ENCODE measurements around the gene SH3RF3.

SH3RF3 gene

GRCh38 chr2:109344270-109344805 is 215.3 kb downstream of the SH3RF3 start:
- no peak for DNase-seq

- no peak for DNase-seq
Measured at GRCh38 chr2:109345091-109345490, 216.1 kb downstream of the SH3RF3 start.

GRCh38 chr2:109345653-109346480 is 216.9 kb downstream of the SH3RF3 start:
- no peak for DNase-seq

- no peak for DNase-seq
Measured at GRCh38 chr2:109346601-109347228, 217.7 kb downstream of the SH3RF3 start.

GRCh38 chr2:109347626-109348025 is 218.6 kb downstream of the SH3RF3 start:
- no peak for DNase-seq

- DNase-seq = no peak
Measured at GRCh38 chr2:109348190-109348589, 219.2 kb downstream of the SH3RF3 start.

- peak; percentile 22 for DNase-seq
Measured at GRCh38 chr2:109348671-109349502, 219.9 kb downstream of the SH3RF3 start.

- DNase-seq = no peak
Measured at GRCh38 chr2:109349503-109350465, 220.8 kb downstream of the SH3RF3 start.

- DNase-seq = no peak
Measured at GRCh38 chr2:109350526-109350925, 221.5 kb downstream of the SH3RF3 start.

- DNase-seq = no peak
Measured at GRCh38 chr2:109351164-109351756, 222.3 kb downstream of the SH3RF3 start.

GRCh38 chr2:109352056-109352897 is 223.3 kb downstream of the SH3RF3 start:
- DNase-seq = no peak

GRCh38 chr2:109352898-109353689 is 224.1 kb downstream of the SH3RF3 start:
- DNase-seq = no peak

GRCh38 chr2:109353806-109354745 is 225.1 kb downstream of the SH3RF3 start:
- DNase-seq = no peak

- DNase-seq = no peak
Measured at GRCh38 chr2:109355192-109355843, 226.3 kb downstream of the SH3RF3 start.

- no peak for DNase-seq
Measured at GRCh38 chr2:109356324-109357035, 227.5 kb downstream of the SH3RF3 start.

- DNase-seq = no peak
Measured at GRCh38 chr2:109364217-109364616, 235.2 kb downstream of the SH3RF3 start.

GRCh38 chr2:109365131-109365530 is 236.1 kb downstream of the SH3RF3 start:
- DNase-seq = no peak
